H1 (cell line): ENCODE results near the gene S100P. TPM values are rescaled to one million over a fixed set of nuclear protein-coding genes. Genes with fewer than 3 reads are reported as not detected.

ENCODE experiments used
- CTCF ChIA-PET: fragments of 300-600 bp; sonication (Branson Sonifier 250); formaldehyde crosslinking; loops from one replicate; lab custom pipeline; 2021; ENCODE audit not compliant: partially characterized antibody; lab: Charles Lee
- POLR2A ChIA-PET: fragments of 300-600 bp; sonication (Branson Sonifier 250); formaldehyde crosslinking; loops from one replicate; lab custom pipeline; 2021; ENCODE audit warnings: inconsistent platforms; ENCODE audit not compliant: partially characterized antibody; lab: Charles Lee
- DNase-seq, 2 experiments: peaks; one replicate each; pipeline versions ENCODE4 v3.0.0 to v3.0.0-alpha.2; 2010 to 2022; ENCODE audit warnings: low spot score in 2 of 2, low read depth in 1 of 2, mixed read lengths in 1 of 2
- FAIRE-seq: peaks from 2 replicates; lab custom pipeline; 2011; peaks lifted over from hg19 to GRCh38; lab: Jason Lieb, UNC
- H2AFZ ChIP-seq: 2 replicates; pipeline ENCODE4 v1.8.1; 2012; ENCODE audit warnings: low read length, inconsistent platforms
- H2AK5ac ChIP-seq: 2 replicates; pipeline ENCODE4 v1.6.1; 2013; ENCODE audit warnings: low read depth, low read length
- H2BK120ac ChIP-seq: replicated peaks from 2 replicates; pipeline ENCODE3; 2013; ENCODE audit warnings: low read depth, low read length, inconsistent platforms
- H2BK12ac ChIP-seq: 2 replicates; pipeline ENCODE4 v1.6.1; 2013; ENCODE audit warnings: low read depth, low read length
- H2BK15ac ChIP-seq: 2 replicates; pipeline ENCODE4 v1.6.1; 2013; ENCODE audit warnings: low read length
- H2BK20ac ChIP-seq: 2 replicates; pipeline ENCODE4 v1.6.1; 2013; ENCODE audit warnings: low read length
- H2BK5ac ChIP-seq: 2 replicates; pipeline ENCODE4 v1.6.1; 2013; ENCODE audit warnings: low read depth, low read length
- H3K14ac ChIP-seq: 2 replicates; pipeline ENCODE4 v1.6.1; 2013; ENCODE audit warnings: inconsistent platforms; ENCODE audit not compliant: insufficient read length
- H3K18ac ChIP-seq: 2 replicates; pipeline ENCODE4 v1.6.1; 2013; ENCODE audit warnings: low read length; ENCODE audit errors: extremely low read depth
- H3K23ac ChIP-seq: 2 replicates; pipeline ENCODE4 v1.6.1; 2013; ENCODE audit warnings: inconsistent platforms; ENCODE audit not compliant: insufficient read length
- H3K23me2 ChIP-seq: 2 replicates; pipeline ENCODE4 v1.6.1; 2013; ENCODE audit warnings: low read depth, low read length
- H3K27ac ChIP-seq: 2 replicates; pipeline ENCODE4 v1.6.1; 2011; ENCODE audit warnings: low read depth, low read length, inconsistent platforms
- H3K27me3 ChIP-seq, 4 experiments: replicated peaks in 1 of 4; 1 replicate in 1 of 4; 2 replicates in 3 of 4; pipeline versions ENCODE4 v1.6.1 to v1.8.1; 2011 to 2013; ENCODE audit warnings: low read length in 3 of 4, mild to moderate bottlenecking in 3 of 4, inconsistent platforms in 2 of 4, mixed read lengths in 2 of 4, moderate library complexity in 1 of 4; ENCODE audit not compliant: control insufficient read depth in 3 of 4, insufficient read depth in 3 of 4; ENCODE audit errors: extremely low read depth in 1 of 4
- H3K36me3 ChIP-seq, 4 experiments: 2 replicates each; pipeline versions ENCODE4 v1.6.1 to v1.8.1; 2011 to 2013; ENCODE audit warnings: mild to moderate bottlenecking in 4 of 4, low read length in 3 of 4, moderate library complexity in 2 of 4, control low read depth in 1 of 4, inconsistent platforms in 1 of 4; ENCODE audit not compliant: insufficient read depth in 4 of 4, control insufficient read depth in 2 of 4
- H3K4ac ChIP-seq: replicated peaks from 2 replicates; pipeline ENCODE3; 2013; ENCODE audit warnings: low read length, low read depth, mixed read lengths, inconsistent platforms; ENCODE audit not compliant: insufficient read length
- H3K4me1 ChIP-seq, 4 experiments: replicated peaks in 1 of 4; 1 replicate in 1 of 4; 2 replicates in 3 of 4; pipeline versions ENCODE4 v1.6.1 to v1.8.1; 2011 to 2013; ENCODE audit warnings: low read length in 3 of 4, inconsistent platforms in 2 of 4, mixed read lengths in 1 of 4; ENCODE audit not compliant: insufficient read depth in 4 of 4, control insufficient read depth in 3 of 4
- H3K4me2 ChIP-seq, 2 experiments: 2 replicates each; pipeline versions ENCODE4 v1.6.1 to v1.8.1; 2011 to 2013; ENCODE audit warnings: low read depth in 2 of 2, low read length in 2 of 2, control low read depth in 1 of 2, inconsistent platforms in 1 of 2, mild to moderate bottlenecking in 1 of 2; ENCODE audit not compliant: insufficient read depth in 1 of 2
- H3K4me3 ChIP-seq, 4 experiments: fragments of 200-600, 300-600 bp in 1 of 4; sonication (generic), shearing (Covaris generic), sonication (Bioruptor Twin) in 1 of 4; 2 replicates each; pipeline versions ENCODE4 v1.5.1 to v1.8.1; 2011 to 2016; ENCODE audit warnings: low read length in 4 of 4, low read depth in 3 of 4, control low read depth in 2 of 4, inconsistent platforms in 2 of 4, mild to moderate bottlenecking in 2 of 4, mixed read lengths in 1 of 4, moderate library complexity in 1 of 4; ENCODE audit not compliant: insufficient read depth in 2 of 4; ENCODE audit errors: extremely low read depth in 1 of 4
- H3K56ac ChIP-seq: replicated peaks from 2 replicates; pipeline ENCODE3; 2013; ENCODE audit warnings: low read depth, mild to moderate bottlenecking, mixed read lengths, low read length, inconsistent platforms; ENCODE audit not compliant: insufficient read length
- H3K79me1 ChIP-seq: 2 replicates; pipeline ENCODE4 v1.6.1; 2013; ENCODE audit warnings: low read depth, low read length, control low read depth
- H3K79me2 ChIP-seq, 2 experiments: 2 replicates each; pipeline versions ENCODE4 v1.6.1 to v1.8.1; 2012 to 2013; ENCODE audit warnings: low read length in 2 of 2, mild to moderate bottlenecking in 2 of 2, inconsistent platforms in 1 of 2; ENCODE audit not compliant: insufficient read depth in 2 of 2, control insufficient read depth in 1 of 2
- H3K9ac ChIP-seq, 4 experiments: replicated peaks in 1 of 4; 1 replicate in 1 of 4; 2 replicates in 3 of 4; pipeline versions ENCODE4 v1.6.1 to v1.8.1; 2011 to 2013; ENCODE audit warnings: low read depth in 3 of 4, low read length in 3 of 4, control low read depth in 2 of 4, mild to moderate bottlenecking in 2 of 4, moderate library complexity in 2 of 4, inconsistent platforms in 1 of 4; ENCODE audit errors: extremely low read depth in 1 of 4
- H3K9me3 ChIP-seq, 2 experiments: 2 replicates each; pipeline versions ENCODE4 v1.6.1 to v1.8.1; 2012 to 2013; ENCODE audit warnings: mild to moderate bottlenecking in 2 of 2, moderate library complexity in 2 of 2, control low read depth in 1 of 2, inconsistent platforms in 1 of 2, low read depth in 1 of 2, low read length in 1 of 2, mixed read lengths in 1 of 2; ENCODE audit not compliant: insufficient read depth in 2 of 2
- H4K20me1 ChIP-seq, 2 experiments: replicated peaks in 1 of 2; 2 replicates each; pipeline versions ENCODE3 to v1.8.1; 2011 to 2013; ENCODE audit warnings: inconsistent platforms in 2 of 2, low read length in 2 of 2, mild to moderate bottlenecking in 1 of 2; ENCODE audit not compliant: insufficient read depth in 2 of 2, control insufficient read depth in 1 of 2
- H4K5ac ChIP-seq: 2 replicates; pipeline ENCODE4 v1.6.1; 2013; ENCODE audit warnings: low read length, low read depth, mixed read lengths, inconsistent platforms; ENCODE audit not compliant: insufficient read length
- H4K8ac ChIP-seq: 2 replicates; pipeline ENCODE4 v1.8.0; 2013; ENCODE audit warnings: mild to moderate bottlenecking, moderate library complexity, low read length, inconsistent platforms; ENCODE audit not compliant: insufficient read depth; ENCODE audit errors: extremely low read depth
- H4K91ac ChIP-seq: replicated peaks from 2 replicates; pipeline ENCODE3; 2013; ENCODE audit warnings: low read length, mixed read lengths, inconsistent platforms; ENCODE audit not compliant: insufficient read length
- BACH1 ChIP-seq: IDR thresholded peaks from 2 replicates; pipeline ENCODE4 v1.6.1; 2012; ENCODE audit warnings: low read length, improper control_type of control experiment
- CBX8 ChIP-seq: fragments of 300-800, 300-1000 bp; sonication (generic); IDR thresholded peaks from 2 replicates; pipeline ENCODE4 v1.7.1; 2016; ENCODE audit warnings: low read depth, low read length, borderline replicate concordance
- EP300 ChIP-seq, 2 experiments: IDR thresholded peaks; 1 replicate in 1 of 2; 2 replicates in 1 of 2; pipeline ENCODE4 v1.6.1; 2011 to 2012; ENCODE audit warnings: low read depth in 2 of 2, low read length in 2 of 2, mild to moderate bottlenecking in 2 of 2, borderline replicate concordance in 1 of 2, inconsistent platforms in 1 of 2, moderate library complexity in 1 of 2
- EZH2 ChIP-seq: fragments of 200-600 bp; sonication (generic); IDR thresholded peaks from 2 replicates; pipeline ENCODE4 v1.7.1; 2012; ENCODE audit warnings: low read depth, mild to moderate bottlenecking, moderate library complexity, low read length, inconsistent platforms; ENCODE audit not compliant: severe bottlenecking
- GTF2F1 ChIP-seq: IDR thresholded peaks from 2 replicates; pipeline ENCODE4 v1.6.1; 2012; ENCODE audit warnings: low read depth, low read length, improper control_type of control experiment, borderline replicate concordance
- KDM5A ChIP-seq: fragments of 200-600 bp; IDR thresholded peaks from 2 replicates; pipeline ENCODE4 v1.7.1; 2012; ENCODE audit warnings: mild to moderate bottlenecking, low read length, inconsistent platforms, mixed read lengths
- NANOG ChIP-seq: IDR thresholded peaks from 2 replicates; pipeline ENCODE4 v1.6.1; 2011; ENCODE audit warnings: low read length, low read depth, mild to moderate bottlenecking, inconsistent platforms; ENCODE audit not compliant: insufficient read depth, poor library complexity, severe bottlenecking
- POU5F1 ChIP-seq: IDR thresholded peaks from 2 replicates; pipeline ENCODE4 v1.6.1; 2011; ENCODE audit warnings: low read depth, mild to moderate bottlenecking, low read length, moderate library complexity
- SIRT6 ChIP-seq: IDR thresholded peaks from one replicate; pipeline ENCODE4 v1.7.1; 2012; ENCODE audit warnings: low read length, inconsistent platforms
- SRF ChIP-seq: IDR thresholded peaks from 2 replicates; pipeline ENCODE4 v1.6.1; 2011; ENCODE audit warnings: mild to moderate bottlenecking, low read depth, low read length, moderate library complexity
- SUZ12 ChIP-seq: fragments of 200-600 bp; sonication (generic); IDR thresholded peaks from 2 replicates; pipeline ENCODE4 v1.6.1; 2012; ENCODE audit warnings: mild to moderate bottlenecking, inconsistent platforms, low read length, moderate library complexity, mixed read lengths
- USF2 ChIP-seq: IDR thresholded peaks from 2 replicates; pipeline ENCODE4 v1.6.1; 2011; ENCODE audit warnings: low read length, improper control_type of control experiment
- WGBS, 2 experiments: shearing (Covaris generic) in 1 of 2; methylation state at CpG; one replicate each; pipeline versions ENCODE4 v1.1.6 to v1.1.7; 2013 to 2015; ENCODE audit warnings: low lambda C conversion rate in 2 of 2, mixed read lengths in 2 of 2, inconsistent platforms in 1 of 2, low coverage in 1 of 2, missing lambda C conversion rate in 1 of 2; ENCODE audit not compliant: insufficient replicate concordance in 2 of 2, insufficient coverage in 1 of 2, insufficient read length in 1 of 2; ENCODE audit errors: extremely low coverage in 1 of 2, missing lambda C conversion rate in 1 of 2; 5-methylcytosine and 5-hydroxymethylcytosine counted together
- polyA plus RNA-seq, 7 experiments: library from polyadenylated mRNA; depleted of rRNA in 3 of 7; stranded (reverse) in 5 of 7; unstranded in 2 of 7; fragments of >200 nt in 5 of 7; fragments of 200-250 nt in 2 of 7; gene quantifications; 1 replicate in 5 of 7; 2 replicates in 1 of 7; 4 replicates in 1 of 7; pipeline versions ENCODE4 v1.2.1 to v1.2.3, GENCODE V29; 2011 to 2013; ENCODE audit warnings: missing spikeins in 2 of 7, mixed read lengths in 2 of 7
- total RNA-seq: library from RNA; stranded (reverse); fragmentation: NEBNext Ultra II Directional; extraction: Animal tissue kit (Norgen Biotek cat#: 25700); gene quantifications from 2 replicates; pipeline ENCODE4 v1.2.1, GENCODE V29; 2021
- TF ChIP-seq, protein P1 (sequence below): IDR thresholded peaks from 2 replicates; pipeline ENCODE4 v1.6.1; 2011; ENCODE audit warnings: low read depth, mild to moderate bottlenecking, low read length; ENCODE audit not compliant: insufficient read depth

S100P gene
- total and polyA plus RNA-seq, 2 of the 8 experiments (the other 6 are each of a cell fraction or from before 2014, with no cell fraction given): not detected

- DNase-seq (no peak), FAIRE-seq (no peak)
- Histone ChIP-seq H4K8ac (no peak overlapping the region), H3K4me1 (no peaks in the 10 kb centered on the region), H4K91ac (peak overlapping the region; percentile 75), H3K9ac (no peak overlapping the region), H2BK5ac (no peak overlapping the region), H3K9me3 (no peaks in the 10 kb centered on the region; a peak in 1 of 4 replicates), H2BK120ac (no peak overlapping the region), H2AFZ (no peak overlapping the region), H2BK15ac (no peak overlapping the region), H2BK12ac (0 out of 2 replicates have a peak overlapping the region, but pooled peaks have one; percentile 43), H4K5ac (no peak overlapping the region), H3K79me2 (no peaks in the 10 kb centered on the region), H3K79me1 (0 out of 2 replicates have a peak, but pooled peaks cover 2% of the 10 kb centered on the region), H3K18ac (no peak overlapping the region), H3K56ac (no peak overlapping the region), H3K23me2 (no peaks in the 10 kb centered on the region), H3K4me2 (peak overlapping the region in 1 of 2 experiments; percentile 15; a peak in 1 of 4 replicates), H3K4me3 (no peak overlapping the region), H3K4ac (no peak overlapping the region), H3K27me3 (no peaks in the 10 kb centered on the region), H3K14ac (no peak overlapping the region), H2AK5ac (no peak overlapping the region), H3K27ac (no peak overlapping the region), H4K20me1 (peaks cover 0 to 8% of the 10 kb centered on the region in 2 experiments), H3K23ac (no peak overlapping the region), H3K36me3 (no peaks in the 10 kb centered on the region), H2BK20ac (no peak overlapping the region)
- ChIA-PET POLR2A (no interaction called here), CTCF (interaction anchor here (0.7 kb wide), 1 partner anchor 332 kb away, joined by 3 read pairs; no protein-coding TSS in a partner anchor)
- WGBS, 2 experiments: 97 to 100% methylated on average over 2 to 9 of the region's 9 CpGs
- TF ChIP-seq SRF (no peak), EP300 (IDR thresholded peaks at IDR 0.05; ENCODE audit: borderline replicate concordance in 1 of 2, low read depth in 2 of 2, low read length in 2 of 2) (no peak), KDM5A (no peak), GTF2F1 (no peak), SUZ12 (no peak), SIRT6 (no peak), POU5F1 (no peak), NANOG (no peak), CBX8 (no peak), EZH2 (no peak), USF2 (no peak), BACH1 (no peak)
- TF ChIP-seq, protein P1, sequence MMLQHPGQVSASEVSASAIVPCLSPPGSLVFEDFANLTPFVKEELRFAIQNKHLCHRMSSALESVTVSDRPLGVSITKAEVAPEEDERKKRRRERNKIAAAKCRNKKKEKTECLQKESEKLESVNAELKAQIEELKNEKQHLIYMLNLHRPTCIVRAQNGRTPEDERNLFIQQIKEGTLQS: no peak
These were observed 28.4 kb upstream of the S100P start for GRCh38 chr4:6665320-6665654.
